Activated gamma-delta T cell treated with anti-CD3 and anti-CD28 coated beads, Interleukin-2, amount 50 U/mL, for 16 hours (primary cell): ENCODE results near the gene HDHD2.

Source experiments
- DNase-seq: peaks from one replicate; pipeline ENCODE4 v3.0.0-alpha.2; 2020; ENCODE audit warnings: low read depth

Gene HDHD2

DNA sequence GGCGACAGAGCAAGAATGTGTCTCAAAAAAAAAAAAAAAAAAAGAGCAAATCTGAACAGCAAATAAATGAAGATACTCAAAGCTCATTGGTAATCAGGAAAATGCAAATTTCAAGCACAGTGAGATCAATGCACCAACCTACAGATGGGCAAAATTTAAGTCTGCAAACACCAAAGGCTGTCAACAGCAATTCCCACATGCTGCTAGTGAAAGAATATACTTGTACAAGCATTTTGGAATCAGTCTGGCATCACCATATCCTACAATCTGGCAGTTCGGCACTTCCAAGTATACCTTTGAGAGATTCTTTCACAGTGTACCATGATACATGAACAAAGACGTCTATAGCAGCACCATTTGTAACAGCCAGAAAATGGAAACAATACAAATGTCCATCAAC lies 4.1 kb downstream of the HDHD2 start:
- no peak for DNase-seq

GRCh38 chr18:47143899-47144485 lies 6.3 kb downstream of the HDHD2 start:
- DNase-seq: no peak

DNA sequence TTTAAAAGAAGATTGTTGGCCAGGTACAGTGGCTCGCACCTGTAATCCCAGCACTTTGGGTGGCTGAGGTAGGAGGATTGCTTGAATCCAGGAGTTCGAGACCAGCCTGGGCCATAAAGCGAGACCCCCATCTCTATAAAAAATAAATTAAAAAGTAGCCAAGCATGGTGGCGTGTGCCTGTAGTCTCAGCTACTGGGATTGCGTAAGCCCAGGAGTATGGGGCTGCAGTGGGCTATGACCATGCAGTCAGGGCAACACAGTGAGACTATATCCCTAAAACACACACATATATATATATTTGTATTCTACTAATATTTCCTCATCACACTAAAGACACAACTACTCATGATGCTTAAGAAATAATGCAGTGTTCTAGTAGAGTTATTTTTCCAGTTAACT lies 7.1 kb downstream of the HDHD2 start:
- DNase-seq: no peak

- DNase-seq: no peak
Measured at GRCh38 chr18:47141289-47141688, 9.0 kb downstream of the HDHD2 start.

- no peak for DNase-seq
Measured at GRCh38 chr18:47121146-47121545, 29.2 kb downstream of the HDHD2 start.

DNA sequence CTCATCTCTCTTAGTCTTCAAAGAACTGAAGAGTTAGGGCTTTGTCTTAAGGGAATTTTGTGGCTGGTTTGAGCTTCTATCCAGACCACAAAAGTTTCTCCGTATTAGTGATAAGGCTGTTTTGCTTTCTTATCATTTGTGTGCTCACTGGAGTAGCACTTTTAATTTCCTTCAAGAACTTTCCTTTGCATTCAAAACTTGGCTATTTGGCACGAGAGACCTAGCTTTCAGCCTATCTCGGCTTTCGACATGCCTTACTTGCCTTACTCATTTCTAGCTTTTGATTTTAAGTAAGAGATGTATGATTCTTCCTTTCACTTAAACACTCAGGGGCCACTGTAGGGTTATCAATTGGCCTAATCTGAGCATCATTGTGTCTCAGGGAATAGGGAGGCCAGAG lies 29.9 kb downstream of the HDHD2 start:
- DNase-seq: no peak

GRCh38 chr18:47118981-47119380 lies 31.3 kb downstream of the HDHD2 start:
- DNase-seq: no peak

DNA sequence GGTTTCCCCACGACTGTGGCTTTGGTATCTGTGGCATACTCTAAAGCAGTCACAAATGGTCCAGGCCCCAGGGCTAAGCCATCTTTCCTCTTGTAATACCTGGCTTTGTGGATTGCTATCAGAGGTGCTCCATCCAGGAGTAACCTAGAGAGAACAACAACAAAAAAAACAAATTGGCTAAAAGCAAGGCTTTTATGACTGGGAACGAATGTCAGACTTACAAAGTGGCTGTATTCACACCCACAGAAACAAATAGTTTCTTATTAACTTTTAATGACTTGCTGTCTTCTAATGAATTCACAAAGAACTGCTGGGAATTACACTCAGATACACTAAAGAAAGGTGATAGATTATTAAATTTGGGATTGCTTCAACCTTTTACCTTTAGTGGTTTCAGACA lies 35.1 kb downstream of the HDHD2 start:
- DNase-seq: no peak

GRCh38 chr18:47113796-47114540 lies 36.3 kb downstream of the HDHD2 start:
- no peak for DNase-seq

GRCh38 chr18:47110492-47111274 lies 39.6 kb downstream of the HDHD2 start:
- no peak for DNase-seq

DNA sequence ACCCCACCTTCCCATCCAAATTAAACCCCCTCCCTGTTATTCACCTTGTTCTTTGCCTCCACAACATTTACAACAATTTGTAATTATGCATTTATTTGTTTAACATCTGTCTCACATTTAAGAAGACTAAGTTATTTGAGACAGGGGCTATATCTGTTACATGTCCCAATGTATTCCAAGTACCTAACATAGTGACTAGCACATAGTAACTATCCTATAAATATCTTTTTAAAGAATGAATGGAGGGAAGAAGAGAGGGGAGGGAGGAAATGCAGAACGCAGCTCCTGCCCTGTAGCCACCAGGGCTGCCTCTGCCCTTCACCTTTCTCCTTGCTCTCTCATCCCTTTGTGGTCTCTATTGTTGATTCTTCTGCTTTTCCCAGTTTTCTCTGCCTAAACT lies 40.6 kb downstream of the HDHD2 start:
- no peak for DNase-seq

DNA sequence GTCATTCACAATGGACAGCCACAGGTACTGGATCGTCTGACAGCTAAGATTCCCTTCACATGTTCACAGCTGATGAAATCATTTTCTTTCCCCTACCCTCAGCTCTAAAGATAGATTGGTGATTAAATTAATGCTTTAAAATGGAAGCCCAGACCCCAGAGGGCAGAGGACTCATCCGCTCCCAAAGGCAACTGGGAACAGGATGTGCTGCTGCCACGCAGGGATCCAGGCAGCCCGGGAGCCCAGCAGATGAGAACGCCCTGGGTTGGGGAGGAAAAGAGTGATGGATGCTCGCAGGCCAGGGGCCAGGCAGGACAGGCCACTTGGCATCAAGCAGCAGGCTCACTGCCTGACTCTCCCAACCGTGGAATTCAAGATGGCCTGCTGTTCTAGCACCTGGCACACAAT lies 41.3 kb downstream of the HDHD2 start:
- no peak for DNase-seq

DNA sequence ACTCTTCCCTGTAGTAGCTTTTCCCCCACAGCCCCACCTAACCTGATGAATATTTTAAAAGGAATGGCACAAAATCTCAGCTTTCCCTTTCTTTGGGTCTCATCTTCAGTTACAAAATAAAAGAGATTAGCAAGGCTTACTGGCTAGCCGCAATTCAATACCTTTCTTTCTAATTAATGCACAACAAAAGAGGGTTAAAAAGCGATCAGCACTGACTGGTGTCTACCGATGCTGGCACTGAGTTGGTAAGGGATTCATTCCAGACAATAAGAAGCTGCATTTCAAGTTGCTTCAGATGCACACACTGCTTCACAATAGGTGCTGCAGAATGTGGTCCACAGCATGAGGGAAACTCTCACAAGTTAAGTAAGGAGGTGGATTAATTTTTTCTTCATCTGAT lies 41.9 kb downstream of the HDHD2 start:
- DNase-seq: no peak

DNA sequence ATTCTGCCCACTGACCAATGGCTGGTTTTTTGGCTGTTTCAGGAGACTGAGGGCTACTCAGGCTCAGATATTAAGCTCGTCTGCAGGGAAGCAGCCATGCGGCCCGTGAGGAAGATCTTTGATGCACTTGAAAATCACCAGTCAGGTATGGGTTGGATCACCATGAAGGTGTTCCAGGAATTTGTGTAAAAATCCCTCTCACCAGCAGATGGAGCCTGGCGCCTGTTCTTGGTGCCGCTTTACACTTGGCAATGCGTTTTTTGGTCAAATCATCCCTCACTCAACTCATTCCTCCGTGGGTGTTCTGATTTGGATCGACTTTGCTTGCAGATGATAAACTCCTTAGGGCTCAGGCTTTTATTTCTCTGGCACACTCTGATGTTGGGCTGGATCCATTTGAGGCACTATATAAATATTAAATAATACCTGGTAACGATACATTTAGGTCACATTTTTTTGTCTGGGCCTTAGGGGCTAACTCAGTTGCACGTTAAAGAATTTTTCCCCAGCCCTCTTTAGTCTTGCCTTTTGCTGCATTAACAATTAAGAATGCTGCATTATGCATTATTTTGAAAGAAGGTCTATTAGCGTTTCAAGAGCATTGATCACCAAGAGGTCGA lies 50.0 kb downstream of the HDHD2 start:
- DNase-seq: peak; percentile 22

- no peak for DNase-seq
Measured at GRCh38 chr18:47095810-47096209, 54.5 kb downstream of the HDHD2 start.

GRCh38 chr18:47087676-47088075 lies 62.6 kb downstream of the HDHD2 start:
- DNase-seq: no peak

DNA sequence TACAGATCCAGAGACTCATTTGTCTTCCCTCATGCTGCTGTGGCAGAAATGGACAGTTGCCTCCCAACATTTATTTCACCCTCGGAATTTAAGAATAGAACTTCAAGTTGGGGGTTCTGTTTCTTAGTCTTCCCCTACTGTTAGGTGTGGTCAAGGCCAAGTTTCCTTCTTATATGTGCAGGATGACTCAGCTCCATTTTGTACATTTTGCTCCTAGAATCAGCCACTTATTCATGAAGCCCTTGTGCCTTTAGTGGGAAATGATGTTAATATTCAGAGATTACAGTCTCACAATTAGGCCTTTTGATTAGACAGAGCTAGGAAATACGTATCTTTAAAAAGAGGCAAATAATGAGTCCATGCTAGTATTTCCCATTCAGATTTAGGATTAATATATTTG lies 68.7 kb downstream of the HDHD2 start:
- no peak for DNase-seq

GRCh38 chr18:47080872-47081271 lies 69.4 kb downstream of the HDHD2 start:
- no peak for DNase-seq

DNA sequence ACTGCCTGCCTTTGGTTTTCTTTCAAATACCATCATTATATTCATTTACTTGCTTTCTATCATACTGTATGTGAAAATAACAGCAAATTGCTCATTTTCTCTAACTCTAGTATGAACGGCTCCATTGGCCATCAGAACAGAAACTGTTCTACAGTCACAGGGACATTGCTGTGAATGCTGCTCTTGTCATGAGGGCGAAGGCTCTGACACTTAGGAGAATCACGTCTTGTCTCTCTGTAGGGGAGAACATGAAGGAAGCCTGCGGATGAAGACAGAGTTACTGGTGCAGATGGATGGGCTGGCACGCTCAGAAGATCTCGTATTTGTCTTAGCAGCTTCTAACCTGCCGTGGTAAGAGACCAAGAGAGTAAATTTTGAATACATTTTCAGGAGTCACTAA lies 73.2 kb downstream of the HDHD2 start:
- no peak for DNase-seq

DNA sequence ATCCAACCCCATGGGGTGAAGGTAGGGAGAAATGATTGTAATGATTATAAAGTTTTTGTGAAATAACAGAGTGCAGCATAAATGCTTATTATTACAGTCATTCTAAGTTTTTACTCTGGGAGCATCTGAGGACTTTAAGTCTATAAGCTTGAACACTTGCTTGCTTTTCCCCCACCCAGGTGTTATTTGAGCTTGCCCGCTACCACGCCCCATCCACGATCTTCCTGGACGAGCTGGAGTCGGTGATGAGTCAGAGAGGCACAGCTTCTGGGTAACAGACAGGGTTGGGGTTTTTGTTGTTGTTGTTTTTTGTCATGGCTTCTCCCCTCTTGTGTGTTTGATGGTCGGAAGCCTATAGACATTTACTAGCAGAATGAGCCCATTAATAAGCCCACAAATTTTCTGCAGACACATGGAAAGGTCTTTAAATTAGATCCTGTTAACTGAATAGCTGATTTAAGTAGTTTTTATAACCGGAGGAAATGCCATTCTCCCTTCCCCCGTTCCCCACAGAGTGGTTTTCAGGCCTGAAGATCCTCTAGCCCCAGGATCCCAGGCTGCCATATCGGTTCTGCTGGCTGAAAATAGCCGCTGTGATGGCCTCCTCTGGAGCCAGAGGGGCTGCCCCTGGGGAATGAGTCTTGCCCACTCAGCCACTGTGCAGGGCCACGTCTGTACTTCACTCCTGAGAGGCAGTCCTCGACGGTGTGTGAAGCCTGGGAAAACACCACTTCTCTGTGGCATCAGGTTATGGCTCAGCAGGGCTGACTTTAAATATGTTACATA lies 75.0 kb downstream of the HDHD2 start:
- DNase-seq: no peak

DNA sequence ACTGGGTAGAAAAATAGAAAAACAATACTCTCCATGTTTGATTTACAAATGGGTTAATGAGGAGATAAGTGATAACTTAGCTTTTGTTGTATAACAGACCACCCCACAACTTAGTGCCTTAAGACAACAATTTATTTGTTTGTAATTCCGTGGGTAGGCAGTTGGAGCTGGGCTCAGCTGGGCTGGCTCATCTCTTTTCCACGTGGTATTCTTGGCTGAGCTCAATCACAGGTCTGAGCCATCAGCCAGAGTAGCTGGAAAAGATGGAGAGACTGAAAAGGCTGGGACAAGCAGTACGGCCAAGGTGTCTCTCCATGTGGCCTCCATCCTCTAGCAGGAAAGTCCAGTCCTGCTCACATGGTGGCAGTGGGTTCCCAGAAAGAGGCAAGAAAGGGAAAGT lies 82.7 kb downstream of the HDHD2 start:
- no peak for DNase-seq

GRCh38 chr18:47063096-47063495 lies 87.2 kb downstream of the HDHD2 start:
- no peak for DNase-seq
